D721Med (cell line): ENCODE measurements around the gene SEC14L6.
"Not testable (repeated sequence)": the region's sequence is repeated elsewhere in the genome, so short reads cannot be mapped to it uniquely, and the experiment has no call there.

Source experiments
- DNase-seq: peaks from one replicate; pipeline ENCODE4 v3.0.0; 2011; ENCODE audit warnings: low spot score; ENCODE audit not compliant: insufficient read length
- FAIRE-seq: peaks from 2 replicates; lab custom pipeline; 2011; peaks lifted over from hg19 to GRCh38; lab: Jason Lieb, UNC
- CTCF ChIP-seq: IDR thresholded peaks from 2 replicates; pipeline ENCODE4 v1.5.1; 2012; ENCODE audit warnings: mild to moderate bottlenecking, control low read depth; ENCODE audit not compliant: insufficient read depth; ENCODE audit errors: missing control alignments

SEC14L6 gene

GRCh38 chr22:30559889-30560288 is 13.3 kb upstream of the SEC14L6 start:
- TF ChIP-seq CTCF, result no peak
- DNase-seq (no peak), FAIRE-seq (no peak)

GRCh38 chr22:30557243-30557642 is 10.7 kb upstream of the SEC14L6 start:
- FAIRE-seq (no peak), DNase-seq (no peak)
- no peak for TF ChIP-seq CTCF

- no peak for TF ChIP-seq CTCF
- DNase-seq (no peak), FAIRE-seq (no peak)
Measured at GRCh38 chr22:30556388-30556787, 9.8 kb upstream of the SEC14L6 start.

- FAIRE-seq (no peak), DNase-seq (no peak)
- TF ChIP-seq CTCF, result no peak
Measured at GRCh38 chr22:30555282-30556210, 9.0 kb upstream of the SEC14L6 start.

- TF ChIP-seq CTCF, result no peak
- no peak for DNase-seq
- no peak for FAIRE-seq
Measured at GRCh38 chr22:30553971-30554370, 7.4 kb upstream of the SEC14L6 start.

- DNase-seq (no peak), FAIRE-seq (no peak)
- no peak for TF ChIP-seq CTCF
Measured at GRCh38 chr22:30552719-30553118, 6.2 kb upstream of the SEC14L6 start.

- FAIRE-seq, DNase-seq: not testable (repeated sequence)
Measured at GRCh38 chr22:30551813-30552212, 5.3 kb upstream of the SEC14L6 start.
